GM10266 (cell line): ENCODE data around the gene CD300LF.

Source experiments
- DNase-seq: peaks from one replicate; pipeline ENCODE4 v3.0.0; 2012; ENCODE audit errors: extremely low spot score
- TF ChIP-seq, protein P1 (sequence below): IDR thresholded peaks from 2 replicates; pipeline ENCODE4 v1.5.1; 2012; ENCODE audit warnings: mild to moderate bottlenecking, low read depth; ENCODE audit not compliant: control insufficient read depth, insufficient read depth; ENCODE audit errors: missing control alignments

CD300LF gene

DNA sequence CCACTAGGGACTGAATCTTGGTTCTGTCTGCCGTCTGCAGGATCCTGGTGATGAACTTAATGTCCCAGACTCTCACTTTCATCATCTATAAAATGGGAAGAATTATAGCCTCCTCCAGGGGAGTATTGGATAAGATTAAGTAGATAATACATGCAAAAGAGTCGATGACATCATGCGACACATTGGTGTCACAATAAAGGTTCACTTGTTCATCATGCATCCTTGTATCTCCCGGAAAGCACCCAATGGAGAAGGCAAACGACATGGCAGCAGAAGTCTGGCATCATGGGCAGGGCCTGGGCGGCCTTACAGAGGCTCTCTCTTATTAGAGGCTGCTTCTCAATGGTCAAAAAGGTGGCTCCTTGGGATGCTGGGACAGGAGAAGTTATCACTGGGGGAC, 54.1 kb downstream of the CD300LF start:
- TF ChIP-seq, protein P1, sequence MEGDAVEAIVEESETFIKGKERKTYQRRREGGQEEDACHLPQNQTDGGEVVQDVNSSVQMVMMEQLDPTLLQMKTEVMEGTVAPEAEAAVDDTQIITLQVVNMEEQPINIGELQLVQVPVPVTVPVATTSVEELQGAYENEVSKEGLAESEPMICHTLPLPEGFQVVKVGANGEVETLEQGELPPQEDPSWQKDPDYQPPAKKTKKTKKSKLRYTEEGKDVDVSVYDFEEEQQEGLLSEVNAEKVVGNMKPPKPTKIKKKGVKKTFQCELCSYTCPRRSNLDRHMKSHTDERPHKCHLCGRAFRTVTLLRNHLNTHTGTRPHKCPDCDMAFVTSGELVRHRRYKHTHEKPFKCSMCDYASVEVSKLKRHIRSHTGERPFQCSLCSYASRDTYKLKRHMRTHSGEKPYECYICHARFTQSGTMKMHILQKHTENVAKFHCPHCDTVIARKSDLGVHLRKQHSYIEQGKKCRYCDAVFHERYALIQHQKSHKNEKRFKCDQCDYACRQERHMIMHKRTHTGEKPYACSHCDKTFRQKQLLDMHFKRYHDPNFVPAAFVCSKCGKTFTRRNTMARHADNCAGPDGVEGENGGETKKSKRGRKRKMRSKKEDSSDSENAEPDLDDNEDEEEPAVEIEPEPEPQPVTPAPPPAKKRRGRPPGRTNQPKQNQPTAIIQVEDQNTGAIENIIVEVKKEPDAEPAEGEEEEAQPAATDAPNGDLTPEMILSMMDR, result no peak
- no peak for DNase-seq

DNA sequence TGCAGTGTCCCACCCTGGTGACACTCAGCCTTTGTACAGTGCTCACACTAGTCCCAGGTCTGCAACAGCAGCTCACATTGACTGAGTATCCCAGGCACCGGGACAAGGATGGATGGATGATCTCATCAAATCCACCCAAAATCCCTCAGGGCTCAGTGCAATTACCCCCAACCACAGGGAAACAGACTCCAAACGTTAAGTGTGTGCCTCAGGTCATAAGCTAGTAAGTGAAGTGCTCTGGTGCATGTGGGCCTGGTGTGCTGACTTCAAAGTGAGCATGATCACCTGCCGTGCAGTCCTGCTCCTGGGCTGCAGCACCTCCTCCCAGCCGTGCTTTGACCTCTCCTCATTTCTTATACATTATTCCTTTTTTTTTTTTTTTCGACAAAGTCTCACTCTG, 58.0 kb downstream of the CD300LF start:
- TF ChIP-seq, protein P1, result no peak

DNA sequence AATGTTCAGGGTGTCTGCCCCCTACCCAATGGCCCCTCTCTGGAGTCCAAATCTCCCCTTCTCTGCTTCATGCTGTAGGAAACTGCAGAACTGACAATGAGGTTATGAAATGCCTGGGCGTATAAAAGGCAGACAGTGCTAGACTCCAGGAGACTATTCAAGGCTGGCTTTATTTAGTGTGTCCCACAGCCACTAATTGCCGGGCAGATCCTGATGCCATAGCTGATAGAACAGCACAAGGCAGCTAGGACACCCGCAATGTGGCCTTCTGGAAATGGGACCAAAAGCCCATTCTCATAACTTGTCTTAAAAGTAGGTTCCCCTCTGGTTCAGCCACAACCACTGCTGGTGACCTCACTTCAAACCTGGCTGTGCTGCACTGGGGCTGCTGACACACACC, 60.7 kb downstream of the CD300LF start:
- TF ChIP-seq, protein P1, result no peak
- DNase-seq, result no peak

More for the DNA sequence above, 58.0 kb downstream of the CD300LF start:
- DNase-seq, result no peak

DNA sequence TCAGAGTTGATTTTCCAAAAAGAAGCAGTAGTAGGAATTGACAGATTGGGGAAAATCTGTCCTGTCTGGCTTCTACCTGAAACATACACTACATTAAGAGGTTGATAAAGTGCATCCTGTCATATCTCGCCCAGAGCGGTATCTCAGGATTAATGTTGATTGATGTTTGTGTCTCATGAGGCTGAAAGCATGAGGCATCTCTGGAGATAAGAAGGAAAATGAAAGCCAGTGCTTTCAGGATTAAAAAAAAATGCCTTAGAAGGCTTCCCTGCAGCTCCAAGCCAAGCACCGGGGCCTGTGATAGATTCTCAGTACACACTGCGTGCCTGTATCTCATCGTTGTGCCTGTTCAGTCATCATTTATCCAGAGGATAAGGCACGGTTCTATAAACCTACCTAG, 62.8 kb downstream of the CD300LF start:
- DNase-seq, result no peak
- TF ChIP-seq, protein P1, result no peak

DNA sequence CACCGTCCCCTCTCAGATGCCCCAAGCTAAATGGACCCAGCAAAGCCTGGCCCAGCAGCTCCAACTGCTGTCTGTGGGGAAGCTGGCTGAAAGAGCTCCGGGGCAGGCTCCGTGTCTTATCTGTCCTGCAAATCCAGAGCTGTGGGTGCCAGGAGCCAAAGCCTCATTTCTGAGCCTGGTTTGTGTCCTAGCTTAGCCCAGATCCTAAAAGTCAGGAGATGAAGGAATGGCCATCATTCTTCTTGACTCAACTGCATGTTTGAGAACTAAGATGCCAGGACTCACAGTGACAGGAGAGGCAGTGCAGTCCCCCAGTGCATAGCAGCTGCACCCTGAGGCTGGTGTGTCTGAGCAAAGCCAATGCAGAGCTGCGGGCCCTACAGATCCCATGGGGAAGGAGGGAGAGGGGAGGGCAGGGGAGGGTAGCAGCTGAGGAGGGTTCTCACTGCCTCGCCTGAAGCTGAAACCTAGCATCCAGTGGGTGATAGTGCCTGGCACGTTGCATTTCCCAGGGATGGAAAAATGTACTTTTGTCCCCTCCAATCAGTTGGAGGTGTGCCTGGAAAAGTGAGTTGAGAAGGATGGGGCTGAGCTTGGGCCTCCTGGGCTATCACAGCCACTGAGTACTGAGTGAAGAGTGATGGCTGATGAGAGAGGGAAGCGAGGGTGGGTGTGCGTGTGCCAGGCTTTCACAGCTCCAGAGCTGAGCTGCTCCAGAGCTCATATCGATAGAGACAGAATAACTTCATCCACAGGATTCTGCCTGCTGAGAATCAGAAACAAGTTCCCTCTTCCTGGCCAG, 64.7 kb downstream of the CD300LF start:
- TF ChIP-seq, protein P1, result no peak

DNA sequence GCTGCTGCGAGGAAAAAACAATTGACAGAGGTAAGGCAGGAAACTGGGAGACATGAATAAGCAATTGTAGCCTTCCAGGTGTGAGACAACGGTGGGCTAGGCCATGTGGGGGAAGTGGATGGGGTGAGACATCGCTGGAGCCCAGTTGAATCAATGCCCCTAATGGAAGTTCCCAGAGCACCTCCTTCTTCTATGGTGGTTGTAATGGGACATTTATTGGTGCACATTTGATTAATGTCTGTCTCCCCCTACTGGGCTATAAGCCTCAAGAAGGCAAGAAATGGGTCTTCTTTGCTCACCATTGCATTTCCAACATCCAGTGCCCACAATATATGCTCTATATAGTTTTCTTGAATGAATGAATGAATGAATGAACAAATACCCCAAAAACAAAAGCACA, 66.5 kb downstream of the CD300LF start:
- TF ChIP-seq, protein P1, result peak; percentile 55
- peak; percentile 49 for DNase-seq

More for the DNA sequence above, 64.7 kb downstream of the CD300LF start:
- no peak for DNase-seq

DNA sequence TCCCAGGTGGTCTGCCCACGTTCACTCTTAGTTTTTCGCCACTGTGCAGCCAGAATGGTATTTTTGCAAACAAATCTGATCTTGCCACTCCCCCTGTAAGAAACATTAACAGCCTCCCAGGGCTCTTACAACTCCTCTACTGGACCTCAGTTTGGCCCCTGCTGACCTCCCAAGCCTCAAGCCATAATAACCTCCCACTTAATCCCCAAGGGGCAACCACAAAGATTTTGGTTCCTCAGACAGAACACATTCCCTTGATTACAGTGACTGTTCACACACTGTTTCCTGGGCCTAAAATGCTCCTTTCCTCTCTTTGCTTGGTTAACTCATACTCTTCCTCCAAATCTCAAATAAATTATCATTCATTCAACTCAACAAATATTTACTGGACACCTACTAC, 67.7 kb downstream of the CD300LF start:
- TF ChIP-seq, protein P1, result no peak

More for the DNA sequence above, 67.7 kb downstream of the CD300LF start:
- DNase-seq, result no peak
